Measurements from ENCODE around the gene HJV.
A peak's percentile ranks its signal among the peaks of the same experiment; 100 is the strongest.

The HJV gene

GRCh38 chr1:145992502-145992936 lies 29.0 kb downstream of the HJV start:
- no peak for DNase-seq

- no peak for DNase-seq
These were observed 29.7 kb downstream of the HJV start for GRCh38 chr1:145991735-145992412.

GRCh38 chr1:145990249-145990855 lies 31.2 kb downstream of the HJV start:
- DNase-seq = no peak

- DNase-seq = no peak
These were observed 32.8 kb downstream of the HJV start for GRCh38 chr1:145988773-145989172.

GRCh38 chr1:145987926-145988325 lies 33.6 kb downstream of the HJV start:
- no peak for DNase-seq

GRCh38 chr1:145986551-145986950 lies 35.0 kb downstream of the HJV start:
- no peak for DNase-seq

GRCh38 chr1:145985502-145986439 lies 35.8 kb downstream of the HJV start:
- DNase-seq = peak; percentile 58

GRCh38 chr1:145985129-145985501 lies 36.4 kb downstream of the HJV start:
- DNase-seq = no peak

GRCh38 chr1:145983960-145984830 lies 37.3 kb downstream of the HJV start:
- no peak for DNase-seq

GRCh38 chr1:145983206-145983675 lies 38.3 kb downstream of the HJV start:
- DNase-seq = no peak

- DNase-seq = no peak
These were observed 39.4 kb downstream of the HJV start for GRCh38 chr1:145982010-145982723.

- no peak for DNase-seq
These were observed 41.0 kb downstream of the HJV start for GRCh38 chr1:145980457-145980994.

GRCh38 chr1:145979746-145980456 lies 41.6 kb downstream of the HJV start:
- DNase-seq = no peak

GRCh38 chr1:145978854-145979745 lies 42.4 kb downstream of the HJV start:
- DNase-seq = peak; percentile 95

GRCh38 chr1:145978471-145978853 lies 43.1 kb downstream of the HJV start:
- DNase-seq = no peak

GRCh38 chr1:145977486-145978470 lies 43.8 kb downstream of the HJV start:
- peak; percentile 93 for DNase-seq

GRCh38 chr1:145977016-145977415 lies 44.5 kb downstream of the HJV start:
- DNase-seq = no peak

- no peak for DNase-seq
These were observed 46.3 kb downstream of the HJV start for GRCh38 chr1:145975216-145975615.

- DNase-seq = no peak
These were observed 46.8 kb downstream of the HJV start for GRCh38 chr1:145974721-145975120.

All from NCI-H82 (cell line).